ENCODE results near the gene METTL26.

Gene METTL26

GRCh38 chr16:625117-625976 lies 10.8 kb downstream of the METTL26 start:
- DNase-seq (ENCODE audit: insufficient read length, low spot score), result no peak
- FAIRE-seq, result no peak
- no peak for TF ChIP-seq POLR2A (IDR thresholded peaks at IDR 0.05; ENCODE audit: low read depth, low read length)

DNA sequence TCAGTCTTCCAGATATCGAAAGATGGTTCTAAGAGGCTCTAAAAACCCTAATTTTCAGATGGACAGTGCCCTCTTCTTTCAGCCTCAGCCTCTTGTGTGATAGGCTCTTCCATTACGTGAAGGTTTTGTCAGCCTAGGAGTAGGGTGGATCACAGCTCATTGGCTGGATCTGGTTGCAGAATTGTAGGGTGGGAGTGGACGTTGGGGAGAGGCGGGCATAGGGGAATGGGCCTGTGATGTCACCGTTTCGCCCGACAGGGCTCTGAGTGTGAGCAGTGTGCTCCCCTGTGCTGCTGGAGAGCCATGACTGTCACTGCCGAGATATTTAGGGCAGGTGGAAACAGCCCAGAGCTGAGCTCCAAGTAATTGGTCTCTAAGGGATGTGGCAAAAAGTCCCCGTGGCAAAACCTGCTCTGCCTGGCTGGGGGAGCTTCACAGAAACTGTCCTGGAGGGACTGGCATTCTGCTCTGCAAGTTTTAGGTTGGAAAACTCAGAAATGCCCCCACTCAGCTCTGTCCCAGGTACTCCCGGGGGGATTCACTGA lies 11.5 kb downstream of the METTL26 start:
- DNase-seq (ENCODE audit: insufficient read length, low spot score) (no peak), FAIRE-seq (no peak)
- TF ChIP-seq POLR2A (IDR thresholded peaks at IDR 0.05; ENCODE audit: low read depth, low read length), result no peak

DNA sequence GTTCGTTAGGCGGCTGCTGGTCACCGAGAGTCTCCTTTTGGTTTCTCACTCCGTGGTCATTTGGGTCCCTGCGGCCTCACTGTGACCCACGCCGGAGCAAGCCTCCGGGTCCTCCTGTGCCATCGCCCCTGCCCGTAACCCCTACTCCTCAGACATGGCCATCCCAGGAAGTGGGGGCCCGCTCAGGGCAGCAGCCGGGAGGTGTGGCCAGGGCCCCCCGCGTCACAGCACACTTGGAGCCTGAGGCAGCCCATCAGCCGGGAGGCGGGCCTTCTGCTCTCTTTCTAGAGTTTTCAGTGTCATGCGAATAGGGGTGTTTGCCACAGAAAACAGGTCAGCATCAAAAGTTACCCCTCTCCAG lies 13.2 kb downstream of the METTL26 start:
- no peak for DNase-seq (ENCODE audit: insufficient read length, low spot score)
- FAIRE-seq, result no peak
- no peak for TF ChIP-seq POLR2A (IDR thresholded peaks at IDR 0.05; ENCODE audit: low read depth, low read length)

DNA sequence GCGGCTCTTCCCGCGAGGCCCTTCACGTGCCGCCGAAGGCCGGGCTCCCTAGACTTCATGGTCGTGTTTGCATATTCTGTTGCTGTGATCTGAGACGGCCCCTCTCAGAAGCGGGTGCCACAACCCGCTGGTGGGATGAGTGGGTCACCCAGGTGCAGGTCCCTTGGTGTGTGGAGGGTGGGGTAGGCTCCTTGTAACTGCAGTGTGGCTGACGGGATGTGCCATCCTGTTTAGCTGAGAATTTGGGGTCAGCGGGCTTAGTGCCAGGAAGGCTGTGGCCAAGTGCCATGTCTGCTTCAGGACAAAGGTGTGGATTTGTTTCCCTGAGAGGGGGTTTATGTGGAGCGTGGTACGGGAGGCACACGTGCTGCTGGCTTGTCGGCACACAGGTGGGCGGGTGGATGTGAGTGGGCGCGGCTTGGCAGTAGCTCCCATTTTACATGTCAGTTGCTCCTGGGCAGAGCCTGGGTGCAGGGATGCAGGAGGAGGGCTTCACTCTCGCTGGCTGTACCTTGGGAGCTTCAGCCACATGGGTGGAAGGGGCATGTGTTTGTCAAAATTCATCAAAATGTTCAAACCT lies 14.5 kb downstream of the METTL26 start:
- FAIRE-seq (no peak), DNase-seq (ENCODE audit: insufficient read length, low spot score) (no peak)
- no peak for TF ChIP-seq POLR2A (IDR thresholded peaks at IDR 0.05; ENCODE audit: low read depth, low read length)

DNA sequence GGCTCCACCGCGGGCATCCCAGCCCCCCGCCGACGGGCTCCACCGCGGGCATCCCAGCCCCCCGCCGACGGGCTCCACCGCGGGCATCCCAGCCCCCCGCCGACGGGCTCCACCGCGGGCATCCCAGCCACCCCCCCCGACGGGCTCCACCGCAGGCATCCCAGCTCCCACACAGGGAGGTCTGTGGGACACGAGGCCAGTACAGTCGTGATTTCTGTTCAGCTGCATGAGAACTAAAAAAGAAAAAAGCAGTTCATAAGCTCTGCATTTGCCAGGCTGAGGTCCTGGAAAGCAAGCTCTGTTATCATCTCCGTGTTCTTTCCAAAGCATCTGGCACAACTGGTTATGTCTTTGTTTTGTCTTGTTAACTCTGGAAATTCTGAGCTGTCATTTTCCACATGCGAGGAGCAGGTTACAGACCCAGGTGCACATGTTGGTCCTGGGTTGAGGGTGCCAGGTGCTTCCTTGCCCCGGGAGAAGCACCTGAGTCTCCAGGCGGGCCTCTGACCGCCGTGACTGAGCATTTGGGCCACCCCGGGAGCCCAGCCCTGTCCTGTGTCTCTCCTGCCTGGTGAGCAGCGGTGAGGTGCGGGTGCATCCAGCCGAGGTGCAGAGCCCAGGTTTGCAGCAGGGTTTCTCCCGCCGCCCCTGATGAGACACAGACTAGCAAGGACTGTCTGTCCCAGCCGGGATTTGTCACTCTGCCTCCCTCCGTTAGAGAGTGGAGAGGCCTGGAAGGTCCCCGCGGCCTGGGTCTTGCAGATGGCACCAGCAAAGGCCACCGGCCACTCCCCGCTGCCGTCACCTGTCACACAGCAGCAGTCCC lies 15.2 kb downstream of the METTL26 start:
- FAIRE-seq, result no peak
- TF ChIP-seq POLR2A (IDR thresholded peaks at IDR 0.05; ENCODE audit: low read depth, low read length), result no peak
- no peak for DNase-seq (ENCODE audit: insufficient read length, low spot score)

DNA sequence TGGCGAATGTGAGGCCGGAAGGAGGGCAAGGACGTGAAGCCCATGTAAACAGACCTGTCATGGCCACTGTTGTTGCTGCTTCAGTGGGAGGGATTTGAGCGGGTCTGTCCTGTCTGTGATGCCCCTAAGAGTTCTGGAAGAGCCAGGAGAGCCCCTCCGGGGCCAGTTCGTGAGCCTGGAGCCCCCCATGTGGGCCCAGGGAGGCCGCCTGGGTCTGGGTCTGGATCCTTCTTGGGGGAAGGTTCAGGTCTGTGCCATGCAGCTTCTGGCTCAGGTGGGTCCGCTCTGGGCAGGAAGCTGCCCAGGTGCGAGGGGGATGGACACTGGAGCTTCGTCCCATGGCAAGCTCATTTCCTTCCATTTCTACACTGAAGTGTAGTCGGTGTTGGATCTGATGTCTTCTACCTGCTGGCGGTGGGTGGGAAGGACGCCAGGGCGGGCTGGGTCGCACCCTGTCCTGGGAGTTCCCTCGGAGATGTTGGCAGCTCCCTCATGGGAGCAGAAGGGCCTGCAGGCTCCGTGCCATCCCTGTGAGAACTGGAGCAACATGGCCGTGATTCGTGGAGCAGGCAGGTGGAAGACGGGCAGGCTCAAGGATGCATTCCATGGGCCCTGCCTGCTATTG lies 16.5 kb downstream of the METTL26 start:
- DNase-seq (ENCODE audit: insufficient read length, low spot score), result no peak
- TF ChIP-seq POLR2A (IDR thresholded peaks at IDR 0.05; ENCODE audit: low read depth, low read length), result no peak
- FAIRE-seq, result no peak

- DNase-seq (ENCODE audit: insufficient read length, low spot score), result no peak
These were observed 18.2 kb downstream of the METTL26 start for GRCh38 chr16:617855-618254.

DNA sequence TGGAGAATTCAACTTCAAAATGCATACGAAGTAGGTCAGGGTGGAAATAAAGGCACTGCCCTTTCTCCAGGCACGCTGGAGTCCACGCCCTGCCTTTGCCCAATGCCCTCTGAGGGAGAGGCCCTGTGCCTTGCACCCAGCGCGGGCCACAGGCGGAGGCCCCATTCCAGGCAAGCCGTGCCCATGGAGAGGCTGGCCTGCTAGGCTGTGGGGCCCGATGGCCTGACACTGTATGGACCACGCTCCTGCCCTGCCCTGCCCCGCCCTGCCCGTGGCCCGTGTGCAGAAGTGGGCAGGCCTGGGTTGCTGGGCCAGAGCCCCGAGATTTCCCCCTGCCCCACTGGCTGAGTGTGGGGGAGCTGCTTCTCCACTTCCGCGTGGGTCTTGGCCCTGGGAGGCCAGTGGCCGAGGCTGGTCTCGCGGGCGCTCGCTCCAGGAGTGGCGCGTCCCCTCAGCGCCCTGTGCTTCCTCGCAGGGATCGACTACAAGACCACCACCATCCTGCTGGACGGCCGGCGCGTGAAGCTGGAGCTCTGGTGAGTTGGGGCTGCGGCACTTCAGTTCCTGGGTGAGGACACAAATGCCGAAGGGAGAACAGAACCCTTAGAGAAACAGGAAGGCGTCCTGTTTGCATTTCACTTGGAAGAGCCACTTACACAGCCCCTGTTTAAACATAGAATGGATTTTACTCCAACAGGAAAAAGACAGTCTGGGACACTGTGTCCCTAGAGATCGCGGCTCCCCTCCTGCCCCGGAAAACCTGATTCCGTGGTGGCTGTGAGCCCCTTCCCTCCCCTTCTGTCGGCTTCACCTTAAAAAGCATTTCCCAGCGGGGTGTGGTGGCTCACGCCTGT lies 19.1 kb downstream of the METTL26 start:
- DNase-seq (ENCODE audit: insufficient read length, low spot score), result no peak
- FAIRE-seq, result no peak

More at GRCh38 chr16:617855-618254, 18.2 kb downstream of the METTL26 start:
- TF ChIP-seq POLR2A (IDR thresholded peaks at IDR 0.05; ENCODE audit: low read depth, low read length), result no peak
- FAIRE-seq, result no peak

GRCh38 chr16:615122-615521 lies 21.0 kb downstream of the METTL26 start:
- no peak for TF ChIP-seq POLR2A (IDR thresholded peaks at IDR 0.05; ENCODE audit: low read depth, low read length)
- no peak for FAIRE-seq

More for the DNA sequence above, 19.1 kb downstream of the METTL26 start:
- no peak for TF ChIP-seq POLR2A (IDR thresholded peaks at IDR 0.05; ENCODE audit: low read depth, low read length)

GRCh38 chr16:610513-611381 lies 25.4 kb downstream of the METTL26 start:
- no peak for FAIRE-seq
- no peak for TF ChIP-seq POLR2A (IDR thresholded peaks at IDR 0.05; ENCODE audit: low read depth, low read length)
- no peak for DNase-seq (ENCODE audit: insufficient read length, low spot score)

More at GRCh38 chr16:615122-615521, 21.0 kb downstream of the METTL26 start:
- no peak for DNase-seq (ENCODE audit: insufficient read length, low spot score)

GRCh38 chr16:609984-610383 lies 26.1 kb downstream of the METTL26 start:
- FAIRE-seq (no peak), DNase-seq (ENCODE audit: insufficient read length, low spot score) (no peak)
- TF ChIP-seq POLR2A (IDR thresholded peaks at IDR 0.05; ENCODE audit: low read depth, low read length), result no peak

DNA sequence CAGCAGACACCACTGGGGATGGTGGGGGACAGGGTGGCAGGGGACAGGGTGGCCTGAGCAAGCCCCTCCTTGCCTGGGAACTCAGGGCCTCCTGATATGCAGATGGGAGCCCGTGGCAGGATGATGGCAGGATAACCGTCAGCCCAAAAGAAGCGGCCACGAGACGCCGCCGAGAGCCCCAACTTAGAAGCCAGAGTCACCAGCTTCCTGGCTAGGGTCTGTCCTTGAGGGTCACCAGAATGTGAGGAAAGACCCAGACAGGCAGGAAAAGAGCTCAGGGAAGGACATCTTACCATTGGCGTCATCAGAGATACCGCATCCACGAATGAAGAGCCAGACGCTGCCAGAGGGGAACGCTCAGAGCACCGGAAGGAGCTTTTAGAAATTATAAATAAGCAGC lies 26.8 kb downstream of the METTL26 start:
- no peak for TF ChIP-seq POLR2A (IDR thresholded peaks at IDR 0.05; ENCODE audit: low read depth, low read length)
- DNase-seq (ENCODE audit: insufficient read length, low spot score) (no peak), FAIRE-seq (no peak)
